Psoas muscle (tissue), 8 donors: ENCODE measurements around the gene CCAR1. TPM values are rescaled to one million over a fixed set of nuclear protein-coding genes. Genes with fewer than 3 reads are reported as not detected.
"Not testable (repeated sequence)": the region's sequence is repeated elsewhere in the genome, so short reads cannot be mapped to it uniquely, and the experiment has no call there.

Source experiments
- ATAC-seq, 4 donors: fragments of 200-7000 bp; cut with Tn5 transposase; one replicate each; pipeline ENCODE4 v1.9.1; 2020; ENCODE audit warnings: moderate library complexity in 3 of 4, mild to moderate bottlenecking in 2 of 4
- DNase-seq, 2 donors: peaks; one replicate each; pipeline ENCODE4 v3.0.0-alpha.2; 2020
- H3K27ac ChIP-seq: fragments of 200-600 bp; one replicate; pipeline ENCODE4 v1.8.0; 2022
- H3K27me3 ChIP-seq, 3 donors: fragments of 200-600 bp in 1 of 3; one replicate each; pipeline versions ENCODE4 v1.6.1 to v1.8.0; 2013 to 2022; ENCODE audit warnings: low read length in 2 of 3, mild to moderate bottlenecking in 2 of 3, moderate library complexity in 1 of 3; ENCODE audit not compliant: insufficient read depth in 3 of 3
- H3K36me3 ChIP-seq, 2 donors: fragments of 200-600 bp in 1 of 2; one replicate each; pipeline versions ENCODE4 v1.6.1 to v1.8.0; 2013 to 2022; ENCODE audit warnings: low read depth in 1 of 2, mild to moderate bottlenecking in 1 of 2, moderate library complexity in 1 of 2; ENCODE audit not compliant: insufficient read depth in 1 of 2
- H3K4me1 ChIP-seq: fragments of 200-600 bp; one replicate; pipeline ENCODE4 v1.8.0; 2022
- H3K4me3 ChIP-seq: fragments of 200-600 bp; one replicate; pipeline ENCODE4 v1.8.0; 2022; ENCODE audit warnings: mild to moderate bottlenecking
- H3K9me3 ChIP-seq: fragments of 200-600 bp; one replicate; pipeline ENCODE4 v1.8.0; 2022
- WGBS, 3 donors: extraction: QIAGEN DNeasy Blood & Tissue Kit; methylation state at CpG; one replicate each; pipeline versions ENCODE4 v1.1.6 to v1.1.7; 2013; 5-methylcytosine and 5-hydroxymethylcytosine counted together
- intact Hi-C, 2 donors: fragments of 100-400 bp; cut with DNase I; formaldehyde crosslinking; loops; one replicate each; pipeline versions ENCODE4 v1.11.0 to v1.14.2; 2022
- polyA plus RNA-seq, 3 donors: library from polyadenylated mRNA; stranded (reverse); fragments of 200-250 nt; gene quantifications; one replicate each; pipeline ENCODE4 v1.2.3, GENCODE V29; 2013
- total RNA-seq, 4 donors: library from RNA; stranded (reverse); fragmentation: NEBNext Ultra II Directional in 2 of 4; extraction: Animal tissue kit (Norgen Biotek cat#: 25700) in 2 of 4; gene quantifications; one replicate each; pipeline versions ENCODE4 v1.2.1 to v1.2.4, GENCODE V29; 2021 to 2023
- TF ChIP-seq, protein P1 (sequence below): fragments of 200-600 bp; IDR thresholded peaks from one replicate; pipeline ENCODE4 v1.8.0; 2022; ENCODE audit warnings: antibody characterized with exemption
- donor health status: healthy with polysubstance abuse.
- donor health status: DM: no; HTN: no; CAD: no; lungs with moderate emphysema.
- donor health status: Bipolar disorder and iron deficiency.
- donor health status: healthy.
- donor health status: DM: yes; HTN: yes; CAD: no.
- donor health status: DM: no; HTN: no; CAD: no.
- donor health status: DM: no; HTN: no; CAD: no.
- donor health status: DM: yes; HTN: yes; CAD: no.

Gene CCAR1
- total and polyA plus RNA-seq, 7 donors = 22.1 to 52.8 (median 31.0) TPM

DNA sequence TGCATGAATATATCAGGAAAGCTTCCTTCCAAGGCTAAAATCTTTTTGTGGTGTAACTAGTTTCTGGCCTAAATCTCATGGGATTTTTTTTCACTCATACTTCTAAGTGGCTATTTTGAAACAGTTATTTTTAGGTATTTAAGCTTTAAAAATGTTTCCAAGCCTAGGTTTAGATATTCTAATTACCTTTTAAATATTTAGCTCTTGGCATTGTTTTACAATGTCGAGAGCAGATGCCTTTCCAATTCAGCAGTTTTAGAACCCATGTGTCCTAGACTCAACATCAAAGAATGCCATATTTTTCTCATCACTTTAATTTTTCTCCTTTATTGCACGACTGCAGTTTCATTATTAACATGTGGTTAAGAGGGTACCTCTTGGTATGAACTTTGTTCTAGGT lies 79.2 kb downstream of the CCAR1 start:
- DNase-seq (no peak), ATAC-seq (no peak)
- 53 to 78% (median 68%) methylated on average over 2 of the region's 2 CpGs for WGBS, 3 donors
- Histone ChIP-seq H3K36me3 (peaks cover 0 to 30% of the 10 kb centered on the region in 2 donors), H3K4me1 (no peaks in the 10 kb centered on the region), H3K27ac (no peak overlapping the region), H3K27me3 (no peaks in the 10 kb centered on the region), H3K9me3 (no peaks in the 10 kb centered on the region), H3K4me3 (no peak overlapping the region)
- intact Hi-C loops = loop anchor here in 1 of 2 donors (5.0 kb wide), 1 partner anchor 82 kb away; no protein-coding TSS in a partner anchor
- TF ChIP-seq, protein P1, sequence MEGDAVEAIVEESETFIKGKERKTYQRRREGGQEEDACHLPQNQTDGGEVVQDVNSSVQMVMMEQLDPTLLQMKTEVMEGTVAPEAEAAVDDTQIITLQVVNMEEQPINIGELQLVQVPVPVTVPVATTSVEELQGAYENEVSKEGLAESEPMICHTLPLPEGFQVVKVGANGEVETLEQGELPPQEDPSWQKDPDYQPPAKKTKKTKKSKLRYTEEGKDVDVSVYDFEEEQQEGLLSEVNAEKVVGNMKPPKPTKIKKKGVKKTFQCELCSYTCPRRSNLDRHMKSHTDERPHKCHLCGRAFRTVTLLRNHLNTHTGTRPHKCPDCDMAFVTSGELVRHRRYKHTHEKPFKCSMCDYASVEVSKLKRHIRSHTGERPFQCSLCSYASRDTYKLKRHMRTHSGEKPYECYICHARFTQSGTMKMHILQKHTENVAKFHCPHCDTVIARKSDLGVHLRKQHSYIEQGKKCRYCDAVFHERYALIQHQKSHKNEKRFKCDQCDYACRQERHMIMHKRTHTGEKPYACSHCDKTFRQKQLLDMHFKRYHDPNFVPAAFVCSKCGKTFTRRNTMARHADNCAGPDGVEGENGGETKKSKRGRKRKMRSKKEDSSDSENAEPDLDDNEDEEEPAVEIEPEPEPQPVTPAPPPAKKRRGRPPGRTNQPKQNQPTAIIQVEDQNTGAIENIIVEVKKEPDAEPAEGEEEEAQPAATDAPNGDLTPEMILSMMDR = no peak

DNA sequence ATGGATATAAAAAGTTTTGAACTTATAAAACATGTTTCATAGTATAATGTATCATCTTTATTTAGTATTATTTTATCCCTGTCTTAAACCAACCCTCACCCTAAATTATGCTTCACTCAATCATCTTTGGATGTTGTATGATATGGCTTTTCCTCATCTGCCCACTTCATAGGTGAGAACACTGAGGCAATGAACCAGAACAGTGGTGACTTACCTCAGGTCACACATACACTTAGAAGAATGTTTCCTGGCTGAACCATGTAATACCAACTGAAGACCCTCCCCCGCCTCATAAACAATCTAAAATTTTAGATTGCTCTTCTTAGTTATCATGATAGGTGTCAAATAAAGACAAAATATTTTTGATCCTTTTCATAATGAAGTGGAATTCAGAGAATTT lies 83.7 kb downstream of the CCAR1 start:
- ATAC-seq = no peak
- no peaks in the 10 kb centered on the region for H3K9me3 ChIP-seq

DNA sequence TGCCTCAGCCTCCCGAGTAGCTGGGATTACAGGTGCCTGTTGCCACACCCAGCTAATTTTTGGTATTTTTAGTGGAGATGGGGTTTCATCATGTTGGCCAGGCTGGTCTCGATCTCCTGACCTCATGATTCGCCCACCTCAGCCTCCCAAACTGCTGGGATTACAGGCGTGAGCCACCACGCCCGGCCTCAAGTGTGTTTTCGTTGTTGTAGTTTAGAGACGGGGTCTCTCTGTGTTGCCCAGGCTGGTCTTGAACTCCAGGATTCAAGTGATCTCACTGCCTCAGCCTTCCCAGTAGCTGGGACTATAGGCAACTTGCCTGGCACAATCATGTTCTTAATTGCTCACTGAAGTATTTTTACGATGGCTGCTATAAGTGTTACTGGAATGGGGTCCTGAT lies 89.8 kb downstream of the CCAR1 start:
- 93 to 94% (median 94%) methylated on average over 9 of the region's 9 CpGs for WGBS, 3 donors
- ATAC-seq, H3K9me3 ChIP-seq, H3K27ac ChIP-seq, H3K36me3 ChIP-seq, H3K27me3 ChIP-seq, H3K4me1 ChIP-seq, DNase-seq, H3K4me3 ChIP-seq, intact Hi-C loops: not testable (repeated sequence)

More for the DNA sequence above, 83.7 kb downstream of the CCAR1 start:
- TF ChIP-seq, protein P1 = no peak
- no peak overlapping the region for H3K4me3 ChIP-seq
- H3K36me3 ChIP-seq = no peaks in the 10 kb centered on the region
- no peaks in the 10 kb centered on the region for H3K27me3 ChIP-seq
- no peak overlapping the region for H3K27ac ChIP-seq
- intact Hi-C loops = loop anchor here in 1 of 2 donors (5.0 kb wide), 1 partner anchor 78 kb away; no protein-coding TSS in a partner anchor
- WGBS, 3 donors = 97 to 100% (median 100%) methylated on average over 1 of the region's 1 CpG
- H3K4me1 ChIP-seq = no peaks in the 10 kb centered on the region
- DNase-seq = no peak

DNA sequence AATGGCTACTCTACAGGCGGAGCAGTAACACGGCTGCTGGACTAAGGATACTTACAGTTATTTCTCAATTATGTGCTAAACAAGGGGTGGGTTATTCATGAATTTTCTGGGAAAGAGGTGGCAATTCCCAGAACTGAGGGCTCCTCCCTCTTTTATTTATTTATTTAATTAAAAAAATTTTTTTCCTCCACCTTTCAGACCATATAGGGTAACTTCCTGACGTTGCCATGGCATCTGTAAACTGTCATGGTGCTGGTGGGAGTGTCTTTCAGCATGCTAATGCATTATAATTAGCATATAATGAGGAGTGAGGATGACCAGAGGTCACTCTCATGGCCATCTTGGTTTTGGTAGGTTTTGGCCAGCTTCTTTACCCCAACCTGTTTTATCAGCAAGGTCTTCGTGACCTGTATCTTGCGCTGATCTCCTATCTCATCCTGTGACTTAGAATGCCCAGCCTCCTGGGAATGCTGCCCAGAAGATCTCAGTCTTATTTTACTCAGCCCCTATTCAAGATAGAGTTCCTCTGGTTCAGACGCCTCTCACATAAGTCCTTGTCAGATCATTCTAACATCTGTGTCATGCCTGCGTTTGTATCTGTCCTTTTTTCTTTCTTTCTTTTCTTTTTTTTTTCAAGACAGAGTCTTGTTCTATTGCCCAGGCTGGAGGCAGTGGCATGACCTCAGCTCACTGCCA lies 90.4 kb downstream of the CCAR1 start:
- intact Hi-C loops = no loop called here
- H3K4me3 ChIP-seq = no peak overlapping the region
- no peaks in the 10 kb centered on the region for H3K9me3 ChIP-seq
- TF ChIP-seq, protein P1 = no peak
- DNase-seq = no peak
- no peaks in the 10 kb centered on the region for H3K4me1 ChIP-seq
- no peak overlapping the region for H3K27ac ChIP-seq
- H3K36me3 ChIP-seq = no peaks in the 10 kb centered on the region
- no peaks in the 10 kb centered on the region for H3K27me3 ChIP-seq
- WGBS, 3 donors = 78 to 85% (median 83%) methylated on average over 7 of the region's 7 CpGs
- ATAC-seq = no peak

DNA sequence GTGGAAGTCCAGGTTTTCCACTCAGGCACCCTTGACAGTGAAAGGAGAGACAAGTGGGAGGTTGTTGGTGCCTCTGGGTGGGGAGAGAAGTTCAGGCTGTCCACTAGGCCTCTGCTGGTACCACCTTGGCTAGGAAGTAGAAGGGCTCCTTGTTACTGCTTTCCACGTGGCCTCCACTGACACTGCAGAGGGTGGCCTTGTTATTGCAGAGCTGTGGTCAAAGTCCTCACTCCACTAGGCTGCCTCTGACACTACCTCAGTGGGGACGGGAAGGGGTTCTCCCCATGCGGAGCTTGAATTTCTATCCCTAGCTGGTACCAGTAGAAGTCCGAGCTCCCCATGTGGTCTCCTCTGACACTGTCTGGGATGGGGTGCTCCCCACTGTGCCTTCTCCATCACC lies 91.4 kb downstream of the CCAR1 start:
- Histone ChIP-seq H3K27me3 (no peaks in the 10 kb centered on the region), H3K27ac (no peak overlapping the region), H3K36me3 (no peaks in the 10 kb centered on the region), H3K4me3 (no peak overlapping the region), H3K9me3 (no peaks in the 10 kb centered on the region), H3K4me1 (no peaks in the 10 kb centered on the region)
- ATAC-seq (no peak), DNase-seq (no peak)
- intact Hi-C loops = no loop called here
- TF ChIP-seq, protein P1 = no peak
- 84 to 94% (median 85%) methylated on average over 4 of the region's 4 CpGs for WGBS, 3 donors
